SU-DHL-6 (cell line): ENCODE results near the gene PTPRN2.

ENCODE experiments used
- H2AFZ ChIP-seq: fragments of 200-600 bp; sonication (generic); 2 replicates; pipeline ENCODE4 v1.6.1; 2014; ENCODE audit warnings: low read depth, mild to moderate bottlenecking, moderate library complexity, mixed read lengths, antibody characterized with exemption, low read length; ENCODE audit not compliant: severe bottlenecking
- H3F3A ChIP-seq: fragments of 200-600 bp; shearing (Covaris generic); 2 replicates; pipeline ENCODE4 v1.6.0; 2016; ENCODE audit warnings: antibody characterized with exemption, mild to moderate bottlenecking; ENCODE audit not compliant: insufficient read depth
- H3K27ac ChIP-seq: fragments of 200-600 bp; sonication (generic); 2 replicates; pipeline ENCODE4 v1.5.1; 2016; ENCODE audit warnings: low read depth, mild to moderate bottlenecking, low read length, moderate library complexity, mixed read lengths
- H3K27me3 ChIP-seq: fragments of 200-600 bp; sonication (generic), shearing (Covaris generic); 2 replicates; pipeline ENCODE4 v1.6.0; 2014; ENCODE audit warnings: mild to moderate bottlenecking, low read length
- H3K36me3 ChIP-seq: fragments of 200-600 bp; sonication (generic); 2 replicates; pipeline ENCODE4 v1.6.1; 2014; ENCODE audit warnings: mild to moderate bottlenecking, low read length, mixed read lengths
- H3K4me2 ChIP-seq: fragments of 300-600, 200-600 bp; shearing (Covaris generic), sonication (generic); 2 replicates; pipeline ENCODE4 v1.6.0; 2014; ENCODE audit warnings: low read length, low read depth, mild to moderate bottlenecking; ENCODE audit not compliant: poor library complexity, severe bottlenecking
- H3K4me3 ChIP-seq: fragments of 200-600 bp; sonication (generic); 2 replicates; pipeline ENCODE4 v1.5.1; 2014; ENCODE audit warnings: antibody characterized with exemption, low read length, mild to moderate bottlenecking, mixed read lengths; ENCODE audit not compliant: insufficient read depth, poor library complexity, severe bottlenecking
- H3K79me2 ChIP-seq: fragments of 200-600 bp; sonication (generic); 2 replicates; pipeline ENCODE4 v1.6.1; 2014; ENCODE audit warnings: mild to moderate bottlenecking, low read length, moderate library complexity; ENCODE audit not compliant: insufficient read depth
- H3K9ac ChIP-seq: fragments of 200-600 bp; sonication (generic); 2 replicates; pipeline ENCODE4 v1.7.0; 2014; ENCODE audit warnings: mild to moderate bottlenecking, low read length
- H3K9me2 ChIP-seq: fragments of 200-600 bp; sonication (generic); replicated peaks from 2 replicates; pipeline ENCODE4 v1.6.1; 2014; ENCODE audit warnings: low read length; ENCODE audit not compliant: insufficient read depth
- H3K9me3 ChIP-seq: fragments of 200-600 bp; sonication (generic); 2 replicates; pipeline ENCODE4 v1.6.1; 2014; ENCODE audit warnings: low read length, mixed read lengths; ENCODE audit not compliant: insufficient read depth
- H4K20me1 ChIP-seq: fragments of 200-600 bp; sonication (generic); 2 replicates; pipeline ENCODE4 v1.6.1; 2014; ENCODE audit warnings: low read depth, mild to moderate bottlenecking, antibody characterized with exemption, low read length, moderate library complexity, mixed read lengths
- EZH2phosphoT487 ChIP-seq: fragments of 200-600 bp; sonication (generic), shearing (Covaris generic); conservative IDR thresholded peaks from 2 replicates; pipeline ENCODE4 v1.6.1; 2018; ENCODE audit warnings: mild to moderate bottlenecking, antibody characterized with exemption, low read length, moderate library complexity, mixed read lengths
- TF ChIP-seq, protein P1 (sequence below): fragments of 200-600 bp; sonication (generic); IDR thresholded peaks from one replicate; pipeline ENCODE4 v1.5.1; 2017; ENCODE audit warnings: antibody characterized with exemption, mild to moderate bottlenecking, low read length, moderate library complexity; ENCODE audit not compliant: insufficient read depth, poor library complexity, severe bottlenecking

PTPRN2 gene

DNA sequence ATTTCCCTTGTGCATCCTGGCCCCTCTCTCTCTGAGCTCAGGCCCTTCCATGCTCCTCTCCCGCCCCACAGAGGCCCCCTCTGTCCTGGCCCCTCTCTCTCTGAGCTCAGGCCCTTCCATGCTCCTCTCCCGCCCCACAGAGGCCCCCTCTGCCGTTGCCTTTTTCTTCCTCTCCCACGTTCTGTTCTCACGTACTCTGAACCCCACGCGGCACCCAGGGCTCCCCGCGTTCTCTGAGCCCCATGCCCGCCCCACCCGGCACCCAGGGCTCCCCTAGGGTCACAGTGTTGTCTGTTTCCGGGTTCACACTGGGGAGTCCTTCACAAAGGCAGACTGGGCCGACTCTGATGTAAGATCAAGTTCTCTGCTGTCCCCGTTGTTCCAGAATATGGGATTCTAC is 914.0 kb downstream of the PTPRN2 start:
- Histone ChIP-seq H4K20me1 (no peaks in the 10 kb centered on the region), H3K4me2 (no peak overlapping the region), H3K4me3 (no peak overlapping the region), H3K9me2 (no peaks in the 10 kb centered on the region), H3K27me3 (0 out of 2 replicates have a peak, but pooled peaks cover 2% of the 10 kb centered on the region), H3K27ac (no peak overlapping the region), H3K9ac (no peak overlapping the region), H3F3A (no peaks in the 10 kb centered on the region), H3K79me2 (no peaks in the 10 kb centered on the region), H2AFZ (no peak overlapping the region), H3K36me3 (no peaks in the 10 kb centered on the region), H3K9me3 (no peaks in the 10 kb centered on the region)
- TF ChIP-seq, protein P1, sequence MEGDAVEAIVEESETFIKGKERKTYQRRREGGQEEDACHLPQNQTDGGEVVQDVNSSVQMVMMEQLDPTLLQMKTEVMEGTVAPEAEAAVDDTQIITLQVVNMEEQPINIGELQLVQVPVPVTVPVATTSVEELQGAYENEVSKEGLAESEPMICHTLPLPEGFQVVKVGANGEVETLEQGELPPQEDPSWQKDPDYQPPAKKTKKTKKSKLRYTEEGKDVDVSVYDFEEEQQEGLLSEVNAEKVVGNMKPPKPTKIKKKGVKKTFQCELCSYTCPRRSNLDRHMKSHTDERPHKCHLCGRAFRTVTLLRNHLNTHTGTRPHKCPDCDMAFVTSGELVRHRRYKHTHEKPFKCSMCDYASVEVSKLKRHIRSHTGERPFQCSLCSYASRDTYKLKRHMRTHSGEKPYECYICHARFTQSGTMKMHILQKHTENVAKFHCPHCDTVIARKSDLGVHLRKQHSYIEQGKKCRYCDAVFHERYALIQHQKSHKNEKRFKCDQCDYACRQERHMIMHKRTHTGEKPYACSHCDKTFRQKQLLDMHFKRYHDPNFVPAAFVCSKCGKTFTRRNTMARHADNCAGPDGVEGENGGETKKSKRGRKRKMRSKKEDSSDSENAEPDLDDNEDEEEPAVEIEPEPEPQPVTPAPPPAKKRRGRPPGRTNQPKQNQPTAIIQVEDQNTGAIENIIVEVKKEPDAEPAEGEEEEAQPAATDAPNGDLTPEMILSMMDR: no peak
- no peak for TF ChIP-seq EZH2phosphoT487

DNA sequence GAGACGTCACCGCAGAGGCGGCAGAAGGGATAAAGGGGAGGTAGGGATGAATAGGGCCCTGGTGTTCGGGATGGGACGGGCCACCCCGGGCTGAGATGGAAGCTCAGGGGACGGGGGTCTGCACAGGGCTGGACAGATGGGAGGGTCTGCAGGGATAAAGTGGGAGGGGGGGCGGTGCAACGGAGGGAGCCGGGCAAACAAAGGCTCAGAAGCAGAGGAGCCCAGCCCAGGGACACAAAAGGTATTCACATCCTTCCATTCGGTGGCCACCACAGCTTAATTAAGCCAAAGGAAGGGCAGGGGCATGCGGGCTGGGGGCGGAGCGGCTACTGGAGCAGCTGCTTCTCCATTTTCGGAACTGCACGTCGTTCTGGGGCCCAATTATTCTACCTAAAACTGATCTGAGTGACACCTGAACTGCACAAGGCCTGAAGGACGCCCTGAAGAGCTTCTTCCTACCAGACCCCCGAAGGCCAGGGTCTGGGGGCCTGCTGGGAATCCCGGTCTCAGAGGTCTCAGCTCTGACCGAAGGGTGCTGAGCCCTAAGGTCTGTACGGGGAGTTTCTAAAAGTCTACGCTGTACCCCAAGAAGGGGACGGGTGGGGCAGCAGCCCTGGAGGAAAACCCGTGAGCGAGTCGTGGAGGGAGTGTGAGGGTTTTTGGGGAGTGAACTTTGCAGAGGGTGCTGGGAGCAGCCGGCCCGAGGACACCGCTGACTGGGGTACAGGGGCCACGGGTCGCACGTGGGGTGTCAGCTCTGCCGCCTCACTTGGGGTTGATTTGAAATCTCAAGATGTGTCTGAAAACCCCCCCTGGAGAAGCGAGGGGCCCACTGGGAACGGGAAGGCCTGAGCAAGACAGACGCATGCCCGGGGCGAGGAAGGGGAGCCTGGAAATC is 916.0 kb downstream of the PTPRN2 start:
- Histone ChIP-seq H3K27me3 (no peaks in the 10 kb centered on the region), H3K4me2 (no peak overlapping the region)

DNA sequence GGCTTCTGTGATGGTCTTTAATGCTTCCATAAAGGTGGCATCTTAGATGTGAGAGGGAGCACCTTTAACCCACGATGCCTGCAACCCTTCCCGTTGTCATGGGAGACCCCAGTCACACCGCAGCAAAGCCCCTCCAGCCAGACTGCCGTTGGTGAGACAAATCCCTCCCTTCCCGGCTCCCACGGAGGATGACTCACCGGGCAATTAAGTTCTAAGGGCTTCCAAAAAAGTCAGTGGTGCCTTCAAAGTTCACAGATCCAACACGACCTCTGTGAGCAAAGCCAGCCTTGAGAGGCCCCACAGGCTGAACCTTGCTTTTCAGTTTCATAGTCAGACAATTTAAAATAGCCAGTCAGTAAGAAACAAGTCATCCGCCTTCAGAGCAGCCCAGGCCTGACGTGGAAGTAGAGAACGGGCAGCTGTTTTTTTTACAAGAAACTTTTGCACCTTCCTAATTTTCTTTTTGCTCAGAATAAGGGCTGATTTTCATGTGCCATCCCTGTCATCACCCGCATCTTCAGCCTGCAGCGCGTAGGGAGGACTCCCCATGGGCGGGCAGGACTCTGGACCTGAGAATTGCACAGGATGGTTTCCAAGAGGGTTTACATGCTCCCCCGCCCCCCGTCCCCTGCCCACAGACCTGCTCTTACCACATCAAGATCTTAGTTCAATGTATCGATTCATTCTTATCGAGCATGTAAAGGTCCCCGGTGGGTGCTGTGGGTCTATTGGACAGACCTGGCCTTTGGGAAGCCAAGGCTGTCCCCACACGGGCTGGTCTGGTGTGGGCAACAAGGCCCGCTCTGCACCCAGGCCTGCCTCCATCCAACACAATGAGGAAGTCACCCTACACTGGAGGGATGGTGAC is 916.9 kb downstream of the PTPRN2 start:
- H3K27me3 ChIP-seq: no peaks in the 10 kb centered on the region
- TF ChIP-seq EZH2phosphoT487: no peak
- TF ChIP-seq, protein P1: no peak
- no peak overlapping the region for H3K4me3 ChIP-seq
- H4K20me1 ChIP-seq: no peaks in the 10 kb centered on the region
- no peak overlapping the region for H3K9ac ChIP-seq
- H2AFZ ChIP-seq: no peak overlapping the region
- no peaks in the 10 kb centered on the region for H3F3A ChIP-seq
- no peak overlapping the region for H3K4me2 ChIP-seq
- H3K79me2 ChIP-seq: no peaks in the 10 kb centered on the region
- H3K9me2 ChIP-seq: no peaks in the 10 kb centered on the region
- H3K27ac ChIP-seq: no peak overlapping the region
- no peaks in the 10 kb centered on the region for H3K9me3 ChIP-seq
- H3K36me3 ChIP-seq: no peaks in the 10 kb centered on the region

More for the DNA sequence above, 916.0 kb downstream of the PTPRN2 start:
- no peak overlapping the region for H3K9ac ChIP-seq
- no peak overlapping the region for H3K27ac ChIP-seq
- no peaks in the 10 kb centered on the region for H3K36me3 ChIP-seq
- no peak for TF ChIP-seq EZH2phosphoT487
- TF ChIP-seq, protein P1: no peak
- H4K20me1 ChIP-seq: no peaks in the 10 kb centered on the region
- no peak overlapping the region for H2AFZ ChIP-seq
- H3F3A ChIP-seq: no peaks in the 10 kb centered on the region
- no peaks in the 10 kb centered on the region for H3K9me2 ChIP-seq
- H3K79me2 ChIP-seq: no peaks in the 10 kb centered on the region
- H3K9me3 ChIP-seq: no peaks in the 10 kb centered on the region
- no peak overlapping the region for H3K4me3 ChIP-seq
